Liver (tissue), 9 donors: ENCODE measurements around the gene IL1RAP. TPM values are rescaled to one million over a fixed set of nuclear protein-coding genes. Genes with fewer than 3 reads are reported as not detected.
A peak's percentile ranks its signal among the peaks of the same experiment; 100 is the strongest.

Source experiments
- DNase-seq: peaks from one replicate; pipeline ENCODE4 v3.0.0-alpha.2; 2017; ENCODE audit warnings: low spot score
- H3K27ac ChIP-seq, 2 donors: one replicate each; pipeline ENCODE4 v1.7.0; 2013; ENCODE audit warnings: inconsistent platforms in 2 of 2, low read length in 2 of 2, control low read depth in 1 of 2, low read depth in 1 of 2, mild to moderate bottlenecking in 1 of 2
- H3K27me3 ChIP-seq, 4 donors: one replicate each; pipeline versions ENCODE4 v1.6.1 to v1.7.0; 2013; ENCODE audit warnings: low read length in 3 of 4, inconsistent platforms in 1 of 4, mild to moderate bottlenecking in 1 of 4, moderate library complexity in 1 of 4; ENCODE audit not compliant: control insufficient read depth in 4 of 4, insufficient read depth in 4 of 4
- H3K36me3 ChIP-seq, 4 donors: one replicate each; pipeline versions ENCODE4 v1.6.1 to v1.7.0; 2013; ENCODE audit warnings: low read length in 3 of 4, mild to moderate bottlenecking in 3 of 4, low read depth in 1 of 4, moderate library complexity in 1 of 4; ENCODE audit not compliant: control insufficient read depth in 4 of 4, insufficient read depth in 3 of 4
- H3K4me1 ChIP-seq, 4 donors: one replicate each; pipeline versions ENCODE4 v1.6.1 to v1.7.0; 2013; ENCODE audit warnings: low read length in 3 of 4, mild to moderate bottlenecking in 3 of 4, moderate library complexity in 1 of 4; ENCODE audit not compliant: control insufficient read depth in 4 of 4, insufficient read depth in 4 of 4
- H3K4me3 ChIP-seq, 3 donors: one replicate each; pipeline versions ENCODE4 v1.6.1 to v1.7.0; 2013; ENCODE audit warnings: low read length in 3 of 3, control low read depth in 1 of 3, low read depth in 1 of 3, mild to moderate bottlenecking in 1 of 3
- H3K9ac ChIP-seq, 2 donors: one replicate each; pipeline ENCODE4 v1.7.0; 2013; ENCODE audit warnings: low read length in 2 of 2, mild to moderate bottlenecking in 2 of 2, moderate library complexity in 2 of 2, control low read depth in 1 of 2, low read depth in 1 of 2
- H3K9me3 ChIP-seq, 4 donors: one replicate each; pipeline versions ENCODE4 v1.6.1 to v1.7.0; 2013; ENCODE audit warnings: low read length in 3 of 4; ENCODE audit not compliant: control insufficient read depth in 4 of 4
- ATF3 ChIP-seq: IDR thresholded peaks from 2 replicates; pipeline ENCODE4 v1.6.1; 2016; ENCODE audit warnings: antibody characterized with exemption
- CTCF ChIP-seq: fragments of 150-350 bp; IDR thresholded peaks from 2 replicates; pipeline ENCODE4 v1.5.1; 2017; ENCODE audit warnings: improper control_type of control experiment, low read depth, low read length; ENCODE audit not compliant: missing input control
- EGR1 ChIP-seq, 2 donors: IDR thresholded peaks; 2 replicates each; pipeline ENCODE4 v1.6.1; 2016 to 2018; ENCODE audit warnings: antibody characterized with exemption in 2 of 2, low read depth in 2 of 2
- FOXA1 ChIP-seq: IDR thresholded peaks from 2 replicates; pipeline ENCODE4 v1.6.1; 2016; ENCODE audit warnings: antibody characterized with exemption
- FOXA2 ChIP-seq: IDR thresholded peaks from 2 replicates; pipeline ENCODE4 v1.6.1; 2016; ENCODE audit warnings: antibody characterized with exemption
- GABPA ChIP-seq, 2 donors: IDR thresholded peaks in 1 of 2; conservative IDR thresholded peaks in 1 of 2; 2 replicates each; pipeline ENCODE4 v1.6.1; 2016; ENCODE audit warnings: antibody characterized with exemption in 2 of 2, mild to moderate bottlenecking in 1 of 2, moderate library complexity in 1 of 2
- HNF4A ChIP-seq, 2 donors: conservative IDR thresholded peaks; 2 replicates each; pipeline ENCODE4 v1.6.1; 2016; ENCODE audit warnings: antibody characterized with exemption in 2 of 2, mild to moderate bottlenecking in 2 of 2
- HNF4G ChIP-seq: IDR thresholded peaks from 2 replicates; pipeline ENCODE4 v1.6.1; 2016; ENCODE audit warnings: antibody characterized with exemption
- JUND ChIP-seq, 2 donors: IDR thresholded peaks; 2 replicates each; pipeline ENCODE4 v1.6.1; 2016; ENCODE audit warnings: antibody characterized with exemption in 2 of 2
- MAX ChIP-seq: IDR thresholded peaks from 2 replicates; pipeline ENCODE4 v1.6.1; 2016; ENCODE audit warnings: antibody characterized with exemption
- NR2F2 ChIP-seq: IDR thresholded peaks from 2 replicates; pipeline ENCODE4 v1.6.1; 2016; ENCODE audit warnings: antibody characterized with exemption
- RAD21 ChIP-seq, 2 donors: IDR thresholded peaks; 2 replicates each; pipeline ENCODE4 v1.6.1; 2016; ENCODE audit warnings: antibody characterized with exemption in 2 of 2, mild to moderate bottlenecking in 2 of 2
- RXRA ChIP-seq, 2 donors: IDR thresholded peaks; 2 replicates each; pipeline ENCODE4 v1.6.1; 2017 to 2018; ENCODE audit warnings: antibody characterized with exemption in 2 of 2, mild to moderate bottlenecking in 1 of 2
- SP1 ChIP-seq: IDR thresholded peaks from 2 replicates; pipeline ENCODE4 v1.6.1; 2018; ENCODE audit warnings: antibody characterized with exemption, mild to moderate bottlenecking
- TAF1 ChIP-seq: conservative IDR thresholded peaks from 2 replicates; pipeline ENCODE4 v1.6.1; 2016; ENCODE audit warnings: antibody characterized with exemption, mild to moderate bottlenecking
- YY1 ChIP-seq: IDR thresholded peaks from 2 replicates; pipeline ENCODE4 v1.6.1; 2016; ENCODE audit warnings: antibody characterized with exemption, mild to moderate bottlenecking
- ZBTB33 ChIP-seq: IDR thresholded peaks from 2 replicates; pipeline ENCODE4 v1.6.1; 2016; ENCODE audit warnings: antibody characterized with exemption
- WGBS: extraction: QIAGEN DNeasy Blood & Tissue Kit; methylation state at CpG from one replicate; pipeline ENCODE4 v1.1.7; 2013; 5-methylcytosine and 5-hydroxymethylcytosine counted together
- polyA plus RNA-seq, 2 donors: library from polyadenylated mRNA; stranded (reverse) in 1 of 2; unstranded in 1 of 2; fragments of 200-250 nt in 1 of 2; fragments of >200 nt in 1 of 2; fragmentation: Nextera tagmentation in 1 of 2; extraction: Ambion mirVana in 1 of 2; gene quantifications; one replicate each; pipeline versions ENCODE4 v1.2.1 to v1.2.3, GENCODE V29; 2013 to 2015
- total RNA-seq, 2 donors: library from RNA; depleted of rRNA; stranded (reverse); fragments of >200 nt; gene quantifications; one replicate each; pipeline ENCODE4 v1.2.3, GENCODE V29; 2014
- TF ChIP-seq, protein P1 (sequence below): IDR thresholded peaks from 2 replicates; pipeline ENCODE4 v1.6.1; 2016; ENCODE audit warnings: antibody characterized with exemption, mild to moderate bottlenecking
- donor health status: healthy.
- donor health status: healthy.
- donor health status: healthy.
- donor health status: healthy.
- donor health status: healthy.

Gene IL1RAP
- total and polyA plus RNA-seq, 4 donors: 53.7 to 230 (median 71.6) TPM

DNA sequence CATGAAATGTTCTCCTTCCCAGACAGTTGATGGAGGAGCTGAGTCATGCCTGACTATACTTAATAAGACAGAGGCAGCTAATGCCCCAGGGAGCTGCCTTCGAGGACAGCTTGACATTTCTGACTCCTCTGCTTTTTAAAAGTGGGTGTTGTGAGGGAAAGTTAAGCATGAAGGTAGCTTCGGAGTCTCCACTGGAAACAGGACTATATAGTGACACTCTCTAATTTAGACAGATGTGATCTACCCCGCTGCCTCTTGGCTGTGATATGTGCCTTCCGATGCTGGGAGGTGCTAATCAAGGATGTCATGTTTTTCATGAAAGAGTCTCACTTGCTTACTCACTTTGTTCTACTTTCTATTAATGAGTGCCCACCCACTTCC lies 72.7 kb downstream of the IL1RAP start:
- Histone ChIP-seq H3K4me3 (no peak overlapping the region), H3K27ac (peak overlapping the region; percentile 57 to 60), H3K9me3 (no peaks in the 10 kb centered on the region), H3K36me3 (peaks cover 0 to 10% (median 2%) of the 10 kb centered on the region in 4 donors), H3K9ac (no peak overlapping the region), H3K4me1 (peaks cover 4 to 26% (median 11%) of the 10 kb centered on the region in 4 donors), H3K27me3 (no peaks in the 10 kb centered on the region)
- 85% methylated on average over 4 of the region's 4 CpGs for WGBS
- DNase-seq: no peak
- TF ChIP-seq, protein P1, sequence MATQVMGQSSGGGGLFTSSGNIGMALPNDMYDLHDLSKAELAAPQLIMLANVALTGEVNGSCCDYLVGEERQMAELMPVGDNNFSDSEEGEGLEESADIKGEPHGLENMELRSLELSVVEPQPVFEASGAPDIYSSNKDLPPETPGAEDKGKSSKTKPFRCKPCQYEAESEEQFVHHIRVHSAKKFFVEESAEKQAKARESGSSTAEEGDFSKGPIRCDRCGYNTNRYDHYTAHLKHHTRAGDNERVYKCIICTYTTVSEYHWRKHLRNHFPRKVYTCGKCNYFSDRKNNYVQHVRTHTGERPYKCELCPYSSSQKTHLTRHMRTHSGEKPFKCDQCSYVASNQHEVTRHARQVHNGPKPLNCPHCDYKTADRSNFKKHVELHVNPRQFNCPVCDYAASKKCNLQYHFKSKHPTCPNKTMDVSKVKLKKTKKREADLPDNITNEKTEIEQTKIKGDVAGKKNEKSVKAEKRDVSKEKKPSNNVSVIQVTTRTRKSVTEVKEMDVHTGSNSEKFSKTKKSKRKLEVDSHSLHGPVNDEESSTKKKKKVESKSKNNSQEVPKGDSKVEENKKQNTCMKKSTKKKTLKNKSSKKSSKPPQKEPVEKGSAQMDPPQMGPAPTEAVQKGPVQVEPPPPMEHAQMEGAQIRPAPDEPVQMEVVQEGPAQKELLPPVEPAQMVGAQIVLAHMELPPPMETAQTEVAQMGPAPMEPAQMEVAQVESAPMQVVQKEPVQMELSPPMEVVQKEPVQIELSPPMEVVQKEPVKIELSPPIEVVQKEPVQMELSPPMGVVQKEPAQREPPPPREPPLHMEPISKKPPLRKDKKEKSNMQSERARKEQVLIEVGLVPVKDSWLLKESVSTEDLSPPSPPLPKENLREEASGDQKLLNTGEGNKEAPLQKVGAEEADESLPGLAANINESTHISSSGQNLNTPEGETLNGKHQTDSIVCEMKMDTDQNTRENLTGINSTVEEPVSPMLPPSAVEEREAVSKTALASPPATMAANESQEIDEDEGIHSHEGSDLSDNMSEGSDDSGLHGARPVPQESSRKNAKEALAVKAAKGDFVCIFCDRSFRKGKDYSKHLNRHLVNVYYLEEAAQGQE: no peak
- no peak for TF ChIP-seq NR2F2
- TF ChIP-seq RAD21 (IDR thresholded peaks at IDR 0.05): no peak
- no peak for TF ChIP-seq MAX
- TF ChIP-seq JUND (IDR thresholded peaks at IDR 0.05): no peak
- no peak for TF ChIP-seq GABPA (IDR thresholded peaks at IDR 0.05 in 1 of 2, conservative IDR thresholded peaks at IDR 0.05 in 1 of 2)
- no peak for TF ChIP-seq ZBTB33
- TF ChIP-seq RXRA (IDR thresholded peaks at IDR 0.05): no peak
- TF ChIP-seq SP1: no peak
- TF ChIP-seq YY1: no peak
- no peak for TF ChIP-seq FOXA1
- TF ChIP-seq HNF4G: no peak
- TF ChIP-seq EGR1 (IDR thresholded peaks at IDR 0.05; ENCODE audit: low read depth in 2 of 2): no peak
- no peak for TF ChIP-seq CTCF
- TF ChIP-seq HNF4A (conservative IDR thresholded peaks at IDR 0.05): no peak
- no peak for TF ChIP-seq ATF3
- TF ChIP-seq FOXA2: no peak
- TF ChIP-seq TAF1: no peak
